ENCODE data around the gene HEPHL1.

DNA sequence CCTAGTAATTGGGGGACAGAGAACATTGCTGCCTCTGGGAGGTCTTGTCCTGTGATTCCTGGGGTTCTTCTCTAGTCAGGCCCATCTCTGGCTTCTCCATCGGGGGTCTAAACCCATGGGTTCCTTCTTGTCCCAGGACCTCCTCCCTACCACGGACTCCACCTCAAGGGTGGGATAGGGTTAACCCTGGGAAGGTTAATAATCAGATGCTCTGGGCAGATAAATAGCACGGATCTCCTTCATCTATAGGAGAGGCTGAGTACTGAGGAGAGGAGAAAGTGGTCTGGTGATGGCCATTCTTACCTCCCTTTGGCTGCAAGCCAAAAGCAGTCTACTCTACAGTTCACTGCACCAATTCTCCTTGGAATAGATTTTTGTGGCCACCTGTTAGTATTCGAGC, 10.5 kb downstream of the HEPHL1 start:
- TF ChIP-seq, protein P1, sequence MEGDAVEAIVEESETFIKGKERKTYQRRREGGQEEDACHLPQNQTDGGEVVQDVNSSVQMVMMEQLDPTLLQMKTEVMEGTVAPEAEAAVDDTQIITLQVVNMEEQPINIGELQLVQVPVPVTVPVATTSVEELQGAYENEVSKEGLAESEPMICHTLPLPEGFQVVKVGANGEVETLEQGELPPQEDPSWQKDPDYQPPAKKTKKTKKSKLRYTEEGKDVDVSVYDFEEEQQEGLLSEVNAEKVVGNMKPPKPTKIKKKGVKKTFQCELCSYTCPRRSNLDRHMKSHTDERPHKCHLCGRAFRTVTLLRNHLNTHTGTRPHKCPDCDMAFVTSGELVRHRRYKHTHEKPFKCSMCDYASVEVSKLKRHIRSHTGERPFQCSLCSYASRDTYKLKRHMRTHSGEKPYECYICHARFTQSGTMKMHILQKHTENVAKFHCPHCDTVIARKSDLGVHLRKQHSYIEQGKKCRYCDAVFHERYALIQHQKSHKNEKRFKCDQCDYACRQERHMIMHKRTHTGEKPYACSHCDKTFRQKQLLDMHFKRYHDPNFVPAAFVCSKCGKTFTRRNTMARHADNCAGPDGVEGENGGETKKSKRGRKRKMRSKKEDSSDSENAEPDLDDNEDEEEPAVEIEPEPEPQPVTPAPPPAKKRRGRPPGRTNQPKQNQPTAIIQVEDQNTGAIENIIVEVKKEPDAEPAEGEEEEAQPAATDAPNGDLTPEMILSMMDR (IDR thresholded peaks at IDR 0.05; ENCODE audit: low read depth, low read length), result no peak
- no peak for TF ChIP-seq EZH2phosphoT487 (IDR thresholded peaks at IDR 0.05; ENCODE audit: low read depth)
